Islet of Langerhans (tissue), 1 donor: Measurements from ENCODE around the gene ISYNA1.

Source experiments
- FAIRE-seq: peaks from one replicate; lab custom pipeline; 2011; peaks lifted over from hg19 to GRCh38; lab: Jason Lieb, UNC

Gene ISYNA1

GRCh38 chr19:18437491-18438330 is at the start of gene ISYNA1:
ISYNA1 (minus strand) TSS chr19:18438133; CDS start chr19:18437979, 154 bp downstream.
- no peak for FAIRE-seq

DNA sequence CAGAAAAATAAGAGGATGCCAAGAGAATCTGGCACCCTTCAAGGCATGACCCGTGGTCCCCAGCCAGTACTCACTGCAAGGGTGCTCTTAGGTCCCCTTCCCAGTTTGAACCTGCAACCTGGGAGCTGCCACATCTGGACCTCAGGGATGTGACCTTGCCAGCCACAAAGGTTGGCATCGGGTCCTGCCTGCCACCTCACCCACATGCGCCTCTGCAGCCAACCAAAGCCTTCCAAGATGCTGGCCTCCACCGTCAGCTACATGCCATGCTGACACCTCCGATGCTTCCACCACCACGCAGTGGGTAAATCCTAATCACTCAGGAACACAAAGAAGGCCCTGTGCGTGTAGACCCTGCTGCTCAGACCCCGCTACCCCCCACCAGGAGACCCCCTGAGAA is 48.8 kb upstream of the ISYNA1 start:
- FAIRE-seq, result no peak

DNA sequence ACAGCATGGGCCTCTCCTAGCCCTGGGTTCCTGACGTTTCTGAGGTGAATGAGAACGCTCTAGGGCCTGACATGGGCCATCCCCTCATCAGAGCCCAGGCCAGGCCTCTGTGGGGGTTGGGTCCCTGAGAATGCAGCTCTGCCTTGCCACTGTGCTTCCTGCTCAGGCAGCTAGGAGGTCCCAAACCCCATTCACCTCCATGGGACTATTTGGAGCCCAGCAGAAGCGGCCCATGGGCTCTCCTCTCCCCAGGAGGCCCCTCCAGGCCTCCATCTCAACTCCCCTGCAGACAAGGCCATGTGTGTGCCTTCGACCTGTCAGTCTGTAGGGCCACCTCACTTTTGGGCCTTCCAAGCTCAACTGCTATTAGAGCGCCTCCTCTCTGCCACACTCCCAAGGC is 47.1 kb upstream of the ISYNA1 start:
- FAIRE-seq, result no peak

DNA sequence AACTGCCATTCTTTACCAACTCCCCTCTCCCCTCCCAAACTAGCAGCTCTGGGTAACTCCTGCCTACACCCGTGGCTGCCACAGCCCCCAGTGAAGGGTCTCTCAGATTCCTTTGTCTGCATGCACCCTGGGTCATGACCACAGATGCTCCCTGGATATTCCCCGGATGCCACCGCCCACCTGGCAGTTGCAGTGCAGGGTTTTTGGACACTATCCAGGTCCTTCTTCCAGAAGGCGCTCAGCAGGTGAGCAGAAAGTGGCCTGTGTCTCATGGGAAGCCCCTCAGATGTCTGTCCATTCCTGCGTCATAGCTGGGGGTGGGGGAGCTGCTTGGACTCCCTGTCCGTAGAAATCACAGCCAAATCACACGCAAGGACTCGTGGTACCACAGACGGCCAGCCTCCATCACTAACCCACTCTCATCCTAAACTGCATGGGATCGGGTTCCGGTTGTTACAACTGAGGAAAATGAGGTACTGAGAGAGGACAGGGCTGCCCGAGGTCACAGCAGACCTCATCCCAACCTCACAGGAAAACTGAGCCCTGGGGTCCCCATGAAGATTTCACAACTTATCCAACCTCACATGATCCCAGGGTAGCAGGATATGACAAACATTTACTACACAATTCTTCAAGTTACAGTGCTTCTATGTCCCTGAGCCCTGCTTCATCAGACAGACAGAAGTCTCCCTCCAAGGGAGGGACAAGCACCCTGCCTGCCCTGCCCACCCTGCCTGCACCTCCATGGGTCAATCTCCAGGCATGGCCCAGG is 45.4 kb upstream of the ISYNA1 start:
- no peak for FAIRE-seq

DNA sequence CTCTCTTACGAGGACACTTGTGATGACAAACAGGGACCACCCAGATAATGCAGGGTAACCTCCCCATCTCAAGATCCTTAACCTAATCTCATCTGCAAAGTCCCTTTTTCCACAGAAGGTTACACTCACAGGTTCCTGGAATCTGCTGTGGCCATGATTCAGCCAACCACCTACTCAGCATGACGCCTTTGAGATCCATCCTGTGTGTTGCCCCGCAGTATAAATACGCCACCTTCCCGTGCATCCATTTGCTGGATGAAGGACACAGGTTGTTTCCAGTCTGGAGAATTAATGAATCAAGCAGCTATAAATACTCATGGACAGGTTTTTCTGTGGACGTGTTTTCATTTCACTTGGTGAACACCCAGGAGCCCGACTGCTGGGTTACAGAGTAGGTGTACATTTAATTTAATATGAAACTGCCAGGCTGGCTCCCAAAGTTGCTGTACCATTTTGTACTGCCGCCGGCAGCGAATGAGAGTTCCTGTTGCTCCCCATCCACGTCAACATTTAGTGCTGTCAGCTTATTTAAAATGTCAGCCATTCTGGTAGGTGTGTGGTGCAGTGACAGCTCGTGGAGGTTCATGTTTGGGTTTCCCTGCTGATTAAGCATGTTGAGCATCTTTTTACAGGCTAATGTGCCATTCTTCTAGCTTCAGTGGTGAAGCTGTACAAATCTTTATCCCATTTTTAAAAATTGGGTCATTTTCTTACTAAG is 43.7 kb upstream of the ISYNA1 start:
- FAIRE-seq, result no peak

DNA sequence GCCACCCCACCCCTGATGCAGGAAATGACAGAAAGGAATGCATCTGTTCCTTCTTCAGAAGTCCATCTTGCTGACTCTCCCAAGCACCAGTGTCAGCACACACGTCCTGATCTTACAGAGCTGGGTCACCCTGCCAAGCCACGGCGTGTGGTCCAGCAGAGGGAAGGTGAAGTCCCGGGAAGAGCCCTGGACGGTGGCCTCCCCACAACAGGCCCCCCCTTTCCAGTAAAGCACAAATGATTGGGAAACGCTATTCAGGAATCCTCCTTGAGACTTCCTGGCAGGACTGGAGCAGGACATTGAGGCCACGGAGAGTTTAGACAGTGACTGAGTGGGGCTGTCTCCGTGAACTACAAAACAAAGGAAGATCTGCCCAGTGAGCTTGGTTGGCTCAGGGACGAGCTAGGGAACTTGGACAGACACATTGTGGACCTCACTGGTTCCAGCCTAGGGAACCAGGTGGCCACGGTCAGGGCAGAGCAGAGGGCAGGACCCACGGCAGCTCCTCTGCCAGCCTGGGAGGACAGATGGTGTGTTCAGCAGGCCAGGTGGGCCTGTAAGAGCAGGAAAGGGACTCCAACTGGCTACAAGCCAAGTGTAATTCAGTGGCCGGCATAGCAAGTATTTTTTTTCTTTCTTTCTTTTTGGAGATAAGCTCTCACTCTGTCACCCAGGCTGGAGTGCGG is 42.2 kb upstream of the ISYNA1 start:
- no peak for FAIRE-seq

- FAIRE-seq, result no peak
Measured at GRCh38 chr19:18478545-18479311, 40.8 kb upstream of the ISYNA1 start.

GRCh38 chr19:18477974-18478373 is 40.0 kb upstream of the ISYNA1 start:
- FAIRE-seq, result no peak

DNA sequence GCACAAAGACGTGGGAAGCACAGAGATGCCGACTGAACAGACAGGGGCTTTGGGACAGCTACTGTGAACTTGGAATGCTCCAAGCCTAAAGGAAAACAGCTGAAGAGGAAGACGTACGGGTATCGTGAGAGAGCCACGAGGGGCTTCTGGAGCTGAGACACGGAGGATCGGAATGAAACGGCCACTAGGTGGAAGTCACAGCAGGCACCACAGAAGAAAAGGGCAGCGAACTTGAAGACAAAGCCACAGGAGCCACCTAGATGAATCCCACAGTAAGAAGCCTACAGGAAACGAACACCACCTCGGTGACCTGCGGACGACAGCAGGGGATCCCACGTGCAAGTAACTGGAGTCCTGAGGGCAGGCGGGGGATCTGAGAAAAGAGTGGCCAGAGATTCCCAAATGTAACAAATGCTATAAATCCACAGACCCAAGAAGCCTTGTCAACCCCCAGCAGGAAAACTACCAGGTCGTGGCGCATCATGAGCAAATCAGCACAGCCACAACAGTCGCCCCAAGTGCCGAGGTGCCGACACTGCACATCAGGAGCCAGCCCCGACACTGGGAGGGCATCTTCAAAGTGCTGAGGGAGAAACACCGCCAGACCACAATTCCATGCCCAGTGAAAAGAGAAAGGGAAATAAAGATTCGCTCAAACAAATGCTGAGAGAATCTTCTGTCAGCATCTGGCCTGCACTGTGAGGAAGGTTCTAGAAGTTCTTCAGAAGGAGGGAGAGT is 39.3 kb upstream of the ISYNA1 start:
- no peak for FAIRE-seq

DNA sequence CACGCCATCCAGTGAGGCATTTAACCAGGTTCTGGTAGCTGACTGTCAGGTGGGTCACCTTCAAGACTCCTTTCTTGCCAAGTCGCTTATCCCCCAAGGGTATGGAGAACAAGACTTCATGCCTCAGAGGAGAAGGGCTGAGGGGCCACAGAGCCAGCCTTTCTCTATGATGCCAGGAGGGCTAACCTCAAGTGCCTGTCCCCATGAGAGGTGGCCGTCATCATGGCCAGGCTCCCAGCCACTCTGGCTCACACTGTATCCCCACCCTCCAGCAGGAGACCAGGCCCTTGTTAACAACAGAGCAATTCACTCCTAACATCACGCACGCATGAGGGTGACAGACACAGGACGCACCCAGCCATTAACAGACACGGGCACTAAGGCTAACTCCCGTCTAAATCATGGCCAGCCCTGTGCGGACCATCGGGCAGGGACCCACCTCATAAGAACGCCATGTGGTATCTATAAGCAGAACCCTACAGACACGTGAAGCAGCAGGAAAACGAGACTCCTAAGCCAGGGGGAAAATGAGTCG is 38.6 kb upstream of the ISYNA1 start:
- no peak for FAIRE-seq

- FAIRE-seq, result no peak
Measured at GRCh38 chr19:18475762-18476331, 37.9 kb upstream of the ISYNA1 start.

GRCh38 chr19:18475004-18475453 is 37.1 kb upstream of the ISYNA1 start:
- FAIRE-seq, result no peak

- no peak for FAIRE-seq
Measured at GRCh38 chr19:18474366-18474887, 36.5 kb upstream of the ISYNA1 start.

DNA sequence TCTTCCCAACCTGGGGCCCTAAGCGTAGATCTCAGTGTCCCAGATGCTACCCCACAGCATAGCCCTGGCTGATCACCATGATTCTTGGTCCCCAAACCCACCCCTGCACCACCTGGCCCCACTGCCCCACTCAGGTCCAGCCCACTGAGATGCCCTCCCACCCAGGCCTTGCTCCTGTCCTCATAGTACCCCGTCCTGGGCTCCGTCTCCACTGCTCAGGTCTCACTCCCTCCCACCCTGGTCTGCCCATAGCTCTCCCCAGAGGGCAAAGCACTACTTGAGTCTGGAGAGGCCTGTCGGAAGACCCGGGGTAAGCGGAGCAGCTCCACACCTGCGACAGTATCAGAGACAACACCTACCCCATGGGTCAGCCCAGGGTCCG is 35.8 kb upstream of the ISYNA1 start:
- FAIRE-seq, result no peak

- no peak for FAIRE-seq
Measured at GRCh38 chr19:18473003-18473705, 35.2 kb upstream of the ISYNA1 start.

- no peak for FAIRE-seq
Measured at GRCh38 chr19:18470787-18471186, 32.9 kb upstream of the ISYNA1 start.

- FAIRE-seq, result no peak
Measured at GRCh38 chr19:18469069-18469846, 31.3 kb upstream of the ISYNA1 start.

DNA sequence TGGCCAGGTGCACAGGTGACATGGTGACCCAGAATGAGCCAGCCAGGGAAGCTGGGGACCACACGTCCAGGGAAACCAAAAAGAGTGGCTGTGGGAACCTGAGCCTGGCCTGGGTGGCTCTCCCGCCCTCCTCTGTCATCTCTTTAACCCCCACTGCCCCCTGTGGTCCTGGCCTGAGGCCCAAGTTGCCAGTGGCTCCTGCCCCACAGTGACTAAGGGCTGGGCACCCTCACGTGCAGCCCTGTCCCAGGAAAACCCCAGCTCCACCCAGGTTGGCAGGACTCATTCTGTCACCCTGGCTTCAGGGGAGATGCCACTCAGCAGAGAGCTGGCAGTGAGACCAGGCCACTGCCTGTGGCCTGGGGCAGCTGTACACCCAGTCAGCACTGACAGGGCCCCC is 30.6 kb upstream of the ISYNA1 start:
- no peak for FAIRE-seq
